ENCODE data around the gene APOA4.

DNA sequence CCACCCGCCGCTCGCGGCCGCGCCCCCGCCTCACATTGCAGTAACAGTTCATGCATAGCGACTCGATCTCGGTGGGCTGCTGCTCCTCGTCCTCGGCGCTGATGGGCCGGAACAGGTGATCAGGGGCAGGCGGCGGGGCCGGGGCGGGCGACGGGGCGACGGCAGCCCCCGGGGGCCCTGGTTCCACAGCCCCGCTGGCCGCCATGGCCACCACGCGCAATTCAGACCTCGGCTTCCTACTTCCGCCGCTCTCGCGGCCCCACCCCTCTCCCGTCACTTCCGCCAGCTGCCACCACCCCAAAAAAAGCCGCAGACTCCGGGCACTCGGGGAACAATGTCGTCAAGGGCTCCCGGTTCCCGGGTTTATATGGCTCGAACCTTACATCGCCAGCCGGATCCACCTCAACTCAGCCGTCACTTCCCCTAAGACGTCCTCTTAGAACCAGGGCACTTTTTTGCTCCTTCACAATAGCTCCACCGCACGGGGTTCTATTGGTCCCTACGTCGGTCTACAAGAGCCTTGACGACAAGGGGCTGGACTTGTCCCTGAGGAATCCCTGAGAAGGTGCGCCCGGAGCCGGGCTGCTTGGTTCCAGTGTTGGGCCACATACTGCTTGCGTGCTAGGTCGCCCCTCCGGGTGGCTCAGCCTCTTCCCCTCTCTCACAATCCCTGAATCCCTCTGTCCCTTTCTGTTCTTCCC is 35.2 kb downstream of the APOA4 start, which contains the start of gene ZPR1:
- TF ChIP-seq, protein P1, sequence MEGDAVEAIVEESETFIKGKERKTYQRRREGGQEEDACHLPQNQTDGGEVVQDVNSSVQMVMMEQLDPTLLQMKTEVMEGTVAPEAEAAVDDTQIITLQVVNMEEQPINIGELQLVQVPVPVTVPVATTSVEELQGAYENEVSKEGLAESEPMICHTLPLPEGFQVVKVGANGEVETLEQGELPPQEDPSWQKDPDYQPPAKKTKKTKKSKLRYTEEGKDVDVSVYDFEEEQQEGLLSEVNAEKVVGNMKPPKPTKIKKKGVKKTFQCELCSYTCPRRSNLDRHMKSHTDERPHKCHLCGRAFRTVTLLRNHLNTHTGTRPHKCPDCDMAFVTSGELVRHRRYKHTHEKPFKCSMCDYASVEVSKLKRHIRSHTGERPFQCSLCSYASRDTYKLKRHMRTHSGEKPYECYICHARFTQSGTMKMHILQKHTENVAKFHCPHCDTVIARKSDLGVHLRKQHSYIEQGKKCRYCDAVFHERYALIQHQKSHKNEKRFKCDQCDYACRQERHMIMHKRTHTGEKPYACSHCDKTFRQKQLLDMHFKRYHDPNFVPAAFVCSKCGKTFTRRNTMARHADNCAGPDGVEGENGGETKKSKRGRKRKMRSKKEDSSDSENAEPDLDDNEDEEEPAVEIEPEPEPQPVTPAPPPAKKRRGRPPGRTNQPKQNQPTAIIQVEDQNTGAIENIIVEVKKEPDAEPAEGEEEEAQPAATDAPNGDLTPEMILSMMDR (IDR thresholded peaks at IDR 0.05), result no peak
- TF ChIP-seq POLR2A (IDR thresholded peaks at IDR 0.05), result peak in 1 of 2 donors; percentile 66
